DND-41 (cell line): ENCODE results near the gene TRMT1L.
"Not testable (repeated sequence)": the region's sequence is repeated elsewhere in the genome, so short reads cannot be mapped to it uniquely, and the experiment has no call there.

Source experiments
- ATAC-seq: fragments of 200-7000 bp; cut with Tn5 transposase; 3 replicates; pipeline ENCODE4 v1.9.1; 2021; ENCODE audit warnings: low read depth; ENCODE audit not compliant: insufficient read depth
- DNase-seq: peaks from one replicate; pipeline ENCODE4 v3.0.0-alpha.2; 2020
- H2AFZ ChIP-seq: 2 replicates; pipeline ENCODE4 v1.6.0; 2012; ENCODE audit warnings: low read depth, low read length
- H3K27ac ChIP-seq: 2 replicates; pipeline ENCODE4 v1.5.1; 2012; ENCODE audit warnings: low read length, inconsistent platforms
- H3K27me3 ChIP-seq: fragments of 200-600 bp; sonication (generic); 2 replicates; pipeline ENCODE4 v1.6.0; 2012; ENCODE audit warnings: low read length, mild to moderate bottlenecking, inconsistent platforms; ENCODE audit not compliant: insufficient read depth, poor library complexity
- H3K36me3 ChIP-seq: 2 replicates; pipeline ENCODE4 v1.5.1; 2012; ENCODE audit warnings: low read length, inconsistent platforms; ENCODE audit not compliant: insufficient read depth
- H3K4me1 ChIP-seq: 2 replicates; pipeline ENCODE4 v1.5.1; 2012; ENCODE audit warnings: mild to moderate bottlenecking, low read length; ENCODE audit not compliant: insufficient read depth
- H3K4me2 ChIP-seq: 2 replicates; pipeline ENCODE4 v1.6.0; 2012; ENCODE audit warnings: mild to moderate bottlenecking, moderate library complexity, low read length, inconsistent platforms; ENCODE audit not compliant: insufficient read depth
- H3K4me3 ChIP-seq, 2 experiments: fragments of 200-600 bp in 1 of 2; shearing (Covaris generic) in 1 of 2; 2 replicates each; pipeline ENCODE4 v1.5.1; 2012 to 2016; ENCODE audit warnings: inconsistent platforms in 2 of 2, low read length in 2 of 2, mild to moderate bottlenecking in 2 of 2, low read depth in 1 of 2, moderate library complexity in 1 of 2
- H3K79me2 ChIP-seq: 2 replicates; pipeline ENCODE4 v1.6.0; 2012; ENCODE audit warnings: low read length, inconsistent platforms; ENCODE audit not compliant: insufficient read depth
- H3K9ac ChIP-seq: 2 replicates; pipeline ENCODE4 v1.6.0; 2012; ENCODE audit warnings: low read depth, mild to moderate bottlenecking, inconsistent platforms, low read length, moderate library complexity
- H3K9me3 ChIP-seq: 2 replicates; pipeline ENCODE4 v1.5.1; 2012; ENCODE audit warnings: low read length, moderate library complexity, mild to moderate bottlenecking, inconsistent platforms; ENCODE audit not compliant: insufficient read depth, severe bottlenecking
- H4K20me1 ChIP-seq: 2 replicates; pipeline ENCODE4 v1.6.0; 2012; ENCODE audit warnings: low read length; ENCODE audit not compliant: insufficient read depth
- CTCF ChIP-seq: IDR thresholded peaks from 2 replicates; pipeline ENCODE4 v1.5.1; 2012; ENCODE audit warnings: borderline replicate concordance, low read length, moderate library complexity, mild to moderate bottlenecking; ENCODE audit not compliant: poor library complexity, severe bottlenecking; ENCODE audit errors: extremely low read depth
- EZH2 ChIP-seq: IDR thresholded peaks from 3 replicates; pipeline ENCODE4 v1.6.1; 2012; ENCODE audit warnings: borderline replicate concordance, low read depth, mild to moderate bottlenecking, moderate library complexity, low read length, inconsistent platforms; ENCODE audit not compliant: severe bottlenecking

TRMT1L gene

GRCh38 chr1:185156854-185157598, at the start of gene TRMT1L, which contains the start of gene SWT1:
Gene TRMT1L, minus strand, starts transcription at chr1:185156953. Its CDS starts 241 bp downstream, at chr1:185156712.
Gene SWT1, plus strand, starts transcription at chr1:185157167. Its CDS starts 3,675 bp downstream, at chr1:185160842.
- DNase-seq (peak; percentile 99), ATAC-seq (peak; percentile 93)
- Histone ChIP-seq H3K27me3 (no peaks in the 10 kb centered on the region), H3K9me3 (no peaks in the 10 kb centered on the region), H3K79me2 (peaks cover 18% of the 10 kb centered on the region), H3K4me3 (peak within 1 kb of the TSS; percentile 80 to 86), H3K9ac (peak within 1 kb of the TSS; percentile 76), H3K27ac (peak within 1 kb of the TSS; percentile 79), H3K4me2 (peak within 1 kb of the TSS; percentile 85), H3K36me3 (no peaks in the 10 kb centered on the region; the same call in 1 of the 2 replicates), H4K20me1 (no peaks in the 10 kb centered on the region), H3K4me1 (peaks cover 27% of the 10 kb centered on the region), H2AFZ (peak within 1 kb of the TSS; percentile 92)
- no peak for TF ChIP-seq CTCF
- TF ChIP-seq EZH2 = no peak

- Histone ChIP-seq H3K9ac (no peak overlapping the region), H3K27ac (no peak overlapping the region), H3K27me3 (no peaks in the 10 kb centered on the region), H3K4me1 (no peaks in the 10 kb centered on the region), H3K9me3 (no peaks in the 10 kb centered on the region), H3K36me3 (no peaks in the 10 kb centered on the region), H4K20me1 (no peaks in the 10 kb centered on the region), H2AFZ (no peak overlapping the region), H3K79me2 (no peaks in the 10 kb centered on the region), H3K4me3 (no peak overlapping the region), H3K4me2 (no peak overlapping the region)
- no peak for ATAC-seq
- TF ChIP-seq EZH2 (no peak), CTCF (no peak)
- DNase-seq = no peak
Measured at GRCh38 chr1:185200889-185201288, 44.1 kb upstream of the TRMT1L start.

- not testable (repeated sequence) for ATAC-seq, DNase-seq, H3K4me2 ChIP-seq
Measured at GRCh38 chr1:185198712-185199111, 42.0 kb upstream of the TRMT1L start.

GRCh38 chr1:185193756-185194155, 37.0 kb upstream of the TRMT1L start:
- H2AFZ ChIP-seq = no peak overlapping the region
- no peaks in the 10 kb centered on the region for H4K20me1 ChIP-seq
- no peaks in the 10 kb centered on the region for H3K79me2 ChIP-seq
- TF ChIP-seq CTCF (no peak), EZH2 (no peak)
- DNase-seq = no peak
- no peak overlapping the region for H3K9ac ChIP-seq
- H3K4me1 ChIP-seq = no peaks in the 10 kb centered on the region
- H3K9me3 ChIP-seq = no peaks in the 10 kb centered on the region
- H3K4me3 ChIP-seq = no peak overlapping the region
- H3K27me3 ChIP-seq = no peaks in the 10 kb centered on the region
- H3K36me3 ChIP-seq = no peaks in the 10 kb centered on the region
- no peak overlapping the region for H3K27ac ChIP-seq
- no peak overlapping the region for H3K4me2 ChIP-seq
- no peak for ATAC-seq

More at GRCh38 chr1:185198712-185199111, 42.0 kb upstream of the TRMT1L start:
- not testable (repeated sequence) for H3K9me3 ChIP-seq, H4K20me1 ChIP-seq, H3K4me1 ChIP-seq, H3K79me2 ChIP-seq, H3K36me3 ChIP-seq, H3K4me3 ChIP-seq, H3K27me3 ChIP-seq, H2AFZ ChIP-seq, H3K9ac ChIP-seq, H3K27ac ChIP-seq
